ENCODE data around the gene NCF4. TPM values are rescaled to one million over a fixed set of nuclear protein-coding genes. Genes with fewer than 3 reads are reported as not detected.

Gene NCF4
- total and polyA plus RNA-seq, 2 of the 4 experiments (the other 2 are of a cell fraction), result not detected

DNA sequence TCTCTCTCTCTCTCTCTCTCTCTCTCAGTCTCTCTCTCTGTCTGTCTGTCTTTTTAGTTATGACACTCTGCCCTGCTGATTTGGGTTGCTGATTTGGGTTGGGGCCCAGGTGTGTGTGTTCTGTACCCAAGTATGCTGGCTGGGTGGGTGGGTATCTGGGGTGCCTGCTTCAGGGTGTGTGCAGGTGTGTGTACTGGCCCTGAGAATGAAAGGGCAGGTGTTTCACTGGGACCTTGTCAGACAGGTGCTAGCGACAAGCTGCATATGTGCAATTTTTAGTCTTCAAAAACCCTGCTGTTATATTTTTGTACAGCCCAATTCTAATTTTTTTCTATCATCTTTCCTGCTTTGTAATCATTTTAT lies 53.6 kb downstream of the NCF4 start:
- Histone ChIP-seq H2AFZ (replicated peaks; ENCODE audit: low read length, poor library complexity) (no peak overlapping the region), H2AK5ac (ENCODE audit: low read depth, low read length) (no peak overlapping the region), H2BK5ac (ENCODE audit: low read depth, low read length, poor library complexity, severe bottlenecking) (no peak overlapping the region), H3K27ac (ENCODE audit: insufficient read depth, low read length) (no peak overlapping the region), H3K56ac (ENCODE audit: extremely low read depth, insufficient read depth, low read length) (no peak overlapping the region), H4K91ac (ENCODE audit: insufficient read depth, low read depth, low read length) (no peak overlapping the region), H3K9me1 (ENCODE audit: insufficient read depth, low read length) (no peaks in the 10 kb centered on the region), H4K5ac (ENCODE audit: low read depth, low read length) (no peak overlapping the region), H3K18ac (ENCODE audit: low read depth, low read length) (no peak overlapping the region), H3K14ac (replicated peaks; ENCODE audit: low read depth, low read length) (no peak overlapping the region), H3K27me3 (ENCODE audit: control insufficient read depth, insufficient read depth, low read length) (peaks cover 14% of the 10 kb centered on the region), H3K9me3 (ENCODE audit: control insufficient read depth, insufficient read depth, low read length) (peaks cover 2% of the 10 kb centered on the region; the same call in 1 of the 2 replicates), H2AK9ac (replicated peaks; ENCODE audit: low read depth, low read length, poor library complexity) (no peak overlapping the region), H2BK15ac (ENCODE audit: low read depth, low read length) (no peak overlapping the region), H3K9ac (ENCODE audit: low read depth, low read length) (no peak overlapping the region), H2BK120ac (ENCODE audit: low read depth, low read length) (no peak overlapping the region), H3K79me1 (ENCODE audit: low read depth in 1 of 2, low read length in 2 of 2) (no peaks in the 10 kb centered on the region), H4K20me1 (ENCODE audit: insufficient read depth, low read length) (no peaks in the 10 kb centered on the region), H3K4me1 (ENCODE audit: control insufficient read depth, insufficient read depth, low read length) (no peaks in the 10 kb centered on the region), H3K4ac (ENCODE audit: low read depth, low read length) (no peak overlapping the region), H4K8ac (ENCODE audit: low read depth in 2 of 2, low read length in 2 of 2) (no peak overlapping the region), H3K4me3 (ENCODE audit: insufficient read depth, low read depth, low read length) (no peak overlapping the region), H3K36me3 (ENCODE audit: control insufficient read depth, insufficient read depth, low read length) (no peaks in the 10 kb centered on the region), H2BK20ac (ENCODE audit: low read depth, low read length) (no peak overlapping the region), H3K4me2 (ENCODE audit: low read depth, low read length) (no peak overlapping the region), H3K23ac (ENCODE audit: low read depth, low read length) (no peak overlapping the region)
- ATAC-seq (ENCODE audit: low read depth), result no peak
- ChIA-PET CTCF (no interaction called here), POLR2A (ENCODE audit: unreplicated experiment) (no interaction called here)
- DNase-seq, result no peak
- in situ Hi-C loops (cut with MboI; ENCODE audit: low sequenced_read_pairs), result no loop called here
- no TSS peak for BruUV-seq (replicated peaks)
- intact Hi-C loops (cut with micrococcal nuclease), result no loop called here
- no CpG with 5 or more reads among the region's 1 CpG for WGBS, 2 experiments (ENCODE audit: extremely low coverage in 2 of 2, insufficient read length in 1 of 2)
- TF ChIP-seq CEBPB (IDR thresholded peaks at IDR 0.05; ENCODE audit: low read depth, low read length), result no peak
- TF ChIP-seq ELK1 (IDR thresholded peaks at IDR 0.05; ENCODE audit: borderline replicate concordance, low read depth, low read length), result no peak
- no peak for TF ChIP-seq MAZ (IDR thresholded peaks at IDR 0.05; ENCODE audit: borderline replicate concordance, low read depth, low read length)
- no peak for TF ChIP-seq RAD21 (IDR thresholded peaks at IDR 0.05; ENCODE audit: low read length)
- TF ChIP-seq RCOR1 (IDR thresholded peaks at IDR 0.05; ENCODE audit: insufficient replicate concordance, low read length), result no peak
- TF ChIP-seq BHLHE40 (IDR thresholded peaks at IDR 0.05; ENCODE audit: low read depth, low read length), result no peak
- no peak for TF ChIP-seq MXI1 (IDR thresholded peaks at IDR 0.05; ENCODE audit: borderline replicate concordance, low read depth, low read length)
- TF ChIP-seq RFX5 (IDR thresholded peaks at IDR 0.05; ENCODE audit: low read depth, low read length), result no peak
- no peak for TF ChIP-seq USF2 (IDR thresholded peaks at IDR 0.05; ENCODE audit: low read depth, low read length)
- no peak for TF ChIP-seq POLR2A (IDR thresholded peaks at IDR 0.05; ENCODE audit: low read depth, low read length)
- TF ChIP-seq FOS (IDR thresholded peaks at IDR 0.05; ENCODE audit: low read depth, low read length), result no peak
- no peak for TF ChIP-seq SMC3 (IDR thresholded peaks at IDR 0.05; ENCODE audit: low read depth, low read length)
- TF ChIP-seq NFE2L2 (IDR thresholded peaks at IDR 0.05; ENCODE audit: low read depth, low read length), result no peak
- TF ChIP-seq, protein P1, sequence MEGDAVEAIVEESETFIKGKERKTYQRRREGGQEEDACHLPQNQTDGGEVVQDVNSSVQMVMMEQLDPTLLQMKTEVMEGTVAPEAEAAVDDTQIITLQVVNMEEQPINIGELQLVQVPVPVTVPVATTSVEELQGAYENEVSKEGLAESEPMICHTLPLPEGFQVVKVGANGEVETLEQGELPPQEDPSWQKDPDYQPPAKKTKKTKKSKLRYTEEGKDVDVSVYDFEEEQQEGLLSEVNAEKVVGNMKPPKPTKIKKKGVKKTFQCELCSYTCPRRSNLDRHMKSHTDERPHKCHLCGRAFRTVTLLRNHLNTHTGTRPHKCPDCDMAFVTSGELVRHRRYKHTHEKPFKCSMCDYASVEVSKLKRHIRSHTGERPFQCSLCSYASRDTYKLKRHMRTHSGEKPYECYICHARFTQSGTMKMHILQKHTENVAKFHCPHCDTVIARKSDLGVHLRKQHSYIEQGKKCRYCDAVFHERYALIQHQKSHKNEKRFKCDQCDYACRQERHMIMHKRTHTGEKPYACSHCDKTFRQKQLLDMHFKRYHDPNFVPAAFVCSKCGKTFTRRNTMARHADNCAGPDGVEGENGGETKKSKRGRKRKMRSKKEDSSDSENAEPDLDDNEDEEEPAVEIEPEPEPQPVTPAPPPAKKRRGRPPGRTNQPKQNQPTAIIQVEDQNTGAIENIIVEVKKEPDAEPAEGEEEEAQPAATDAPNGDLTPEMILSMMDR (conservative IDR thresholded peaks at IDR 0.05; ENCODE audit: low read depth, low read length), result no peak
- TF ChIP-seq CHD1 (IDR thresholded peaks at IDR 0.05; ENCODE audit: low read depth, low read length), result no peak
- TF ChIP-seq MAFK (IDR thresholded peaks at IDR 0.05; ENCODE audit: low read depth, low read length), result no peak
- dilution Hi-C loops (cut with HindIII; ENCODE audit: low sequenced_read_pairs, unreplicated experiment), result no loop called here

All from IMR-90 (cell line).